ENCODE measurements around the gene PRKAG2.
"Not testable (repeated sequence)": the region's sequence is repeated elsewhere in the genome, so short reads cannot be mapped to it uniquely, and the experiment has no call there.

PRKAG2 gene

GRCh38 chr7:151783958-151784575 is 92.8 kb downstream of the PRKAG2 start:
- no peaks in the 10 kb centered on the region for H3K9me3 ChIP-seq (ENCODE audit: control insufficient read depth, insufficient read depth, low read length)
- H3K27ac ChIP-seq (ENCODE audit: low read depth, low read length) = no peak overlapping the region
- H3K36me3 ChIP-seq (ENCODE audit: control insufficient read depth, low read length) = no peaks in the 10 kb centered on the region
- peaks cover 9% of the 10 kb centered on the region for H3K4me1 ChIP-seq (ENCODE audit: control insufficient read depth, low read length)
- no peak for TF ChIP-seq CTCF (IDR thresholded peaks at IDR 0.05; ENCODE audit: low read depth, low read length, poor library complexity, severe bottlenecking)
- no peak for TF ChIP-seq EZH2phosphoT487 (IDR thresholded peaks at IDR 0.05; ENCODE audit: borderline replicate concordance, low read length)
- no peak overlapping the region for H3K4me2 ChIP-seq (ENCODE audit: low read length)
- no peaks in the 10 kb centered on the region for H3K9me2 ChIP-seq (replicated peaks; ENCODE audit: control insufficient read depth, low read length)
- H3K79me2 ChIP-seq (ENCODE audit: control insufficient read depth, low read length) = no peaks in the 10 kb centered on the region
- H3K4me3 ChIP-seq (ENCODE audit: low read length) = no peak overlapping the region
- H4K20me1 ChIP-seq (ENCODE audit: control insufficient read depth, insufficient read depth, low read depth, low read length) = no peaks in the 10 kb centered on the region
- no peaks in the 10 kb centered on the region for H3F3A ChIP-seq (ENCODE audit: control insufficient read depth, insufficient read depth)
- H3K27me3 ChIP-seq (ENCODE audit: control insufficient read depth, low read length) = peaks cover 15% of the 10 kb centered on the region

DNA sequence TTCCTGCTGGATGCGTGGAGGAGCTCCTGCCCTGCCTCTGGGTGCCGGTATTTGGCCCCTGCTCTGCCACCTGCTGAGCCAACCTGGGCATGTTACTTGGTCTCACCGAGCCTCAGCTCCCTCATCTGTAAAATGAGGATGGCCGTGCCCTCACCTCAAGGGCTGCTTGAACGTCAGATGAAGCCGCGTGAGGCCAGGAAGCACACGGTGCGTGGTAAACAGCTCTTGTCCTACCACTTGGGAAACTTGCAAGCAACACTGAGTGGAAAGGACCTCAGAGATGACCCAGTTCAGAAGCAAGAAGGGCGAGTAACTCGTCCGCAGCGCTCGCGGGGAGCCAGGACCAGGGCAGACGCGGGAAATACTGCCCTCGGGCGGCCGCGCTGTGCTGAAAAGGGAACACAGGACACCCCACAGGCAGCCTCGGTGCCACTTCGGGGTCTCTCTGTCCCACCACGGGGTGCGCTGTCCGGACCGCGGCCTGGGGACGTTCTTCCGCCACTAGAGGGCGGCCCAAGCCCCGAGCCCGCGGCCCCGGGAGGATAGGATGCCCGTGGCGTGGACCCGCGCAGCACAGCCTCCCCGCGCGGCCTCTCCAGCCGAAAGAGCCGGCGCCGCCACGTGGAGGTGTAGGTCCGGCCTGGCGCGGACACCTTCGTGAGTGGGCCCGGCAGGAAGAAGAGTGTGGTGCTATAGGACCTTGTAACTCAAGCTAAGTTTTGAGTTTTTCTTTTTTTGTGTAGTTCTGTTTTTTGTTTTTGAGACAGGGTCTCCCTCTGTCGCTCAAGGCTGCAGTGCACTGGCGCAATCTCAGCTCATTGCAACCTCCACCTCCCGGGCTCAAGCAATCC is 94.1 kb downstream of the PRKAG2 start:
- Histone ChIP-seq H3K27ac (ENCODE audit: low read depth, low read length) (no peak overlapping the region), H3K4me3 (ENCODE audit: low read length) (peak overlapping the region; percentile 22), H3K9me3 (ENCODE audit: control insufficient read depth, insufficient read depth, low read length) (no peaks in the 10 kb centered on the region), H4K20me1 (ENCODE audit: control insufficient read depth, insufficient read depth, low read depth, low read length) (no peaks in the 10 kb centered on the region), H3K27me3 (ENCODE audit: control insufficient read depth, low read length) (peaks cover 7% of the 10 kb centered on the region; the same call in 1 of the 2 replicates), H3K4me1 (ENCODE audit: control insufficient read depth, low read length) (peaks cover 9% of the 10 kb centered on the region), H3F3A (ENCODE audit: control insufficient read depth, insufficient read depth) (no peaks in the 10 kb centered on the region), H3K79me2 (ENCODE audit: control insufficient read depth, low read length) (no peaks in the 10 kb centered on the region), H3K9me2 (replicated peaks; ENCODE audit: control insufficient read depth, low read length) (no peaks in the 10 kb centered on the region), H3K36me3 (ENCODE audit: control insufficient read depth, low read length) (no peaks in the 10 kb centered on the region), H3K4me2 (ENCODE audit: low read length) (peak overlapping the region; percentile 44)
- TF ChIP-seq CTCF (IDR thresholded peaks at IDR 0.05; ENCODE audit: low read depth, low read length, poor library complexity, severe bottlenecking) (peak; percentile 100), EZH2phosphoT487 (IDR thresholded peaks at IDR 0.05; ENCODE audit: borderline replicate concordance, low read length) (no peak)

DNA sequence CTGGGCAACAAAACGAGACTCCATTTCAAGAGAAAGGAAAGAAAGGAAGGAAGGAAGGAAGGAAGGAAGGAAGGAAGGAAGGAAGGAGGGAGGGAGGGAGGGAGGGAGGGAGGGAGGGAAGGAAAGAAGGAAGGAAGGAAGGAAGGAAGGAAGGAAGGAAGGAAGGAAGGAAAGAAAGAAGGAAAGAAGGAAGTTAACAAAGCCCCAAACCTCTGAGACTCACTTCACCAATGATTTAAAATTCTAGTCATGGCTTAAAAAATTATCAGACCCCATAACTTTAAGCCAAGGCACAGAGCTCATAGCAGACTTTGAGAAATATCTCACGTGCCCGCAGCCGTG is 94.7 kb downstream of the PRKAG2 start:
- H3K4me3 ChIP-seq (ENCODE audit: low read length); H3K27ac ChIP-seq (ENCODE audit: low read depth, low read length); H3K9me2 ChIP-seq (replicated peaks; ENCODE audit: control insufficient read depth, low read length); H3K9me3 ChIP-seq (ENCODE audit: control insufficient read depth, insufficient read depth, low read length); H4K20me1 ChIP-seq (ENCODE audit: control insufficient read depth, insufficient read depth, low read depth, low read length); H3F3A ChIP-seq (ENCODE audit: control insufficient read depth, insufficient read depth); H3K4me1 ChIP-seq (ENCODE audit: control insufficient read depth, low read length); H3K36me3 ChIP-seq (ENCODE audit: control insufficient read depth, low read length); H3K27me3 ChIP-seq (ENCODE audit: control insufficient read depth, low read length); H3K79me2 ChIP-seq (ENCODE audit: control insufficient read depth, low read length): not testable (repeated sequence)
- peak overlapping the region; percentile 44; the same call in 1 of the 2 replicates for H3K4me2 ChIP-seq (ENCODE audit: low read length)

Data from DOHH2 (cell line).